Measurements from ENCODE around the gene CFAP46. TPM values are rescaled to one million over a fixed set of nuclear protein-coding genes. Genes with fewer than 3 reads are reported as not detected.

CFAP46 gene
- total RNA-seq, 1 experiment from 2014 or later, result 3.3 TPM

DNA sequence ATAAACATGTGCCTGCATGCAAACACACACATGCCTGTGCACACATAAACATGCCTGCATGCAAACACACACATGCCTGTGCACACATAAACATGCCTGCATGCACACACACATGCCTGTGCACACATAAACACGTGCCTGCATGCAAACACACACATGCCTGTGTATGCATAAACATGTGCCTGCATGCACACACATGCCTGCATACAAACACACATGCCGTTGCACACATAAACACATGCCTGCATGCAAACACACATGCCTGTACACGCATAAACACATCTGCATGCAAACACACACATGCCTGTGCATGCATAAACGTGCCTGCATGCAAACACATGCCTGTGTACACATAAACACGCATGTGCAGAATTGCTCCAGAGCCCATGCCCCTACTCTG is 178.8 kb downstream of the CFAP46 start:
- Mint-ChIP-seq H3K9me3 (peaks cover 20% of the 10 kb centered on the region), H3K36me3 (peaks cover 21% of the 10 kb centered on the region), H3K4me3 (no peak overlapping the region), H3K27ac (no peak overlapping the region), H3K27me3 (ENCODE audit: low read depth) (no peaks in the 10 kb centered on the region; the same call in 1 of the 2 replicates), H3K4me1 (no peaks in the 10 kb centered on the region)
- no peak for DNase-seq (ENCODE audit: low spot score)
- ATAC-seq, result no peak
- no peak for TF ChIP-seq TEAD4 (CRISPR knock-in tag; IDR thresholded peaks at IDR 0.05)
- no peak for TF ChIP-seq ZNF121 (CRISPR knock-in tag; IDR thresholded peaks at IDR 0.05)
- TF ChIP-seq CBFB (CRISPR knock-in tag; IDR thresholded peaks at IDR 0.05; ENCODE audit: low read depth), result no peak
- TF ChIP-seq ZNF671 (CRISPR knock-in tag; IDR thresholded peaks at IDR 0.05), result no peak
- no peak for TF ChIP-seq MLX (CRISPR knock-in tag; IDR thresholded peaks at IDR 0.05)
- CTCF ChIA-PET, result no interaction called here
- POLR2A ChIA-PET, result no interaction called here

GRCh38 chr10:132762267-132762666 is 180.1 kb downstream of the CFAP46 start:
- Mint-ChIP-seq H3K9me3 (peaks cover 20% of the 10 kb centered on the region), H3K4me3 (no peak overlapping the region), H3K4me1 (no peaks in the 10 kb centered on the region), H3K36me3 (peaks cover 21% of the 10 kb centered on the region), H3K27me3 (ENCODE audit: low read depth) (no peaks in the 10 kb centered on the region; the same call in 1 of the 2 replicates), H3K27ac (no peak overlapping the region)
- no peak for TF ChIP-seq TEAD4 (CRISPR knock-in tag; IDR thresholded peaks at IDR 0.05)
- TF ChIP-seq, protein P1, sequence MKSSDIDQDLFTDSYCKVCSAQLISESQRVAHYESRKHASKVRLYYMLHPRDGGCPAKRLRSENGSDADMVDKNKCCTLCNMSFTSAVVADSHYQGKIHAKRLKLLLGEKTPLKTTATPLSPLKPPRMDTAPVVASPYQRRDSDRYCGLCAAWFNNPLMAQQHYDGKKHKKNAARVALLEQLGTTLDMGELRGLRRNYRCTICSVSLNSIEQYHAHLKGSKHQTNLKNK (CRISPR knock-in tag; IDR thresholded peaks at IDR 0.05), result no peak
- no peak for TF ChIP-seq E2F5 (CRISPR knock-in tag; IDR thresholded peaks at IDR 0.05)
- no peak for TF ChIP-seq AFF4 (CRISPR knock-in tag; IDR thresholded peaks at IDR 0.05; ENCODE audit: borderline replicate concordance)
- no peak for TF ChIP-seq CREB1 (CRISPR knock-in tag; IDR thresholded peaks at IDR 0.05)
- no peak for TF ChIP-seq OVOL2 (CRISPR knock-in tag; IDR thresholded peaks at IDR 0.05; ENCODE audit: borderline replicate concordance)
- no peak for TF ChIP-seq FOXP1 (CRISPR knock-in tag; IDR thresholded peaks at IDR 0.05; ENCODE audit: borderline replicate concordance)
- no peak for TF ChIP-seq JAZF1 (CRISPR knock-in tag; IDR thresholded peaks at IDR 0.05)
- TF ChIP-seq EMX1 (CRISPR knock-in tag; IDR thresholded peaks at IDR 0.05), result no peak
- no peak for TF ChIP-seq ZNF416 (CRISPR knock-in tag; IDR thresholded peaks at IDR 0.05)
- TF ChIP-seq, protein P2, sequence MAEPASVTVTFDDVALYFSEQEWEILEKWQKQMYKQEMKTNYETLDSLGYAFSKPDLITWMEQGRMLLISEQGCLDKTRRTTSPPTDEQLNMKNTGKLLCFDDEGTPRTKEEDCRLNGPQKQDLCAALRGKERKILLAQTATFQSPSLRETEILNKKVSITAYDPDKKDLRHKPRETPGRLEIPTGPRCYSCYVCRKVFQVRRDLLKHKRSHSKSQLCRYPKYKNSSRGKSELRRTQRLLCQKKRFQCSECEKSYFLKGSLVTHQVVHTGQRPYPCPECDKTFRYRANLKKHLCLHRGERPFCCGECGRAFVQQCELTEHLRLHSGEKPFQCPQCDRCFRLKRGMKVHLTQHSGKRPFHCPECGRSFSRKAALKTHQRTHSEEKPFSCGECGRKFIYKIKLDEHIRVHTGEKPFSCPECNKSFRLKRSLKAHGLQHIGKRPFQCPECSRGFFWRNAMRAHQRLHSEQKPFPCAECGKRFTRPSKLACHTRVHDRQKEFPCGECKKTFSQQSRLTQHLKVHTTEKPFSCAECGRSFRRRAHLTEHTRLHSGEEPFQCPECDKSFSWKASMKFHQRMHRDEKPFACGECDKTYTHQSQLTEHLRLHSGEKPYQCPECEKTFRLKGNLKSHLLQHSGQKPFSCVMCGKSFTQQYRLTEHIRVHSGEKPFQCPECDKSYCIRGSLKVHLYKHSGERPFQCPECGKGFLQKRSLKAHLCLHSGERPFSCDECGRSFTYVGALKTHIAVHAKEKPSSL (CRISPR knock-in tag; conservative IDR thresholded peaks at IDR 0.05), result no peak
- TF ChIP-seq ZNF396 (CRISPR knock-in tag; IDR thresholded peaks at IDR 0.05; ENCODE audit: borderline replicate concordance), result no peak
- TF ChIP-seq CTCF (IDR thresholded peaks at IDR 0.05), result no peak
- ChIA-PET CTCF (no interaction called here), POLR2A (no interaction called here)
- no peak for DNase-seq (ENCODE audit: low spot score)
- ATAC-seq, result no peak
